Activated T-helper 1 cell treated with Interleukin-2 at 50 U/mL for 16 hours (primary cell): Measurements from ENCODE around the gene SHOC2.

ENCODE experiments used
- DNase-seq: peaks from one replicate; pipeline ENCODE4 v3.0.0-alpha.2; 2020; ENCODE audit warnings: low read depth

Gene SHOC2

DNA sequence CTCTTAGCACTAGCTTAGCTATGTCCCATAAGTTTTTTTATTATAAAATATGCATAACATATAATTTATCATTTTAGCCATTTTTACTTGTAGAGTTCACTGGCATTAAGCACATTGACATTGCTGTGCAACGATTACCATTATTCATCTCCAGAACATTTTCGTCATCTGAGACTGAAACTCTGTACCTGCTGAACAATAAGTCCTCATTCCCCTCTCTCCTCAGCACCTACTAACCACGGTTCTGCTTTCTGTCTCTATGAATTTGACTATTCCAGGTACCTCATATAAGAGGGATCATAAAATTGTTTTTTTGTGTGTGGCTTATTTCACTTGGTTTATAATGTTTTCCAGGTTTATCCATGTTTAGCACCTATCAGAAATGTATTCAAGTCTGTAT is 64.1 kb downstream of the SHOC2 start:
- no peak for DNase-seq

- DNase-seq = no peak
Observed at GRCh38 chr10:110985497-110986275, 66.3 kb downstream of the SHOC2 start.

DNA sequence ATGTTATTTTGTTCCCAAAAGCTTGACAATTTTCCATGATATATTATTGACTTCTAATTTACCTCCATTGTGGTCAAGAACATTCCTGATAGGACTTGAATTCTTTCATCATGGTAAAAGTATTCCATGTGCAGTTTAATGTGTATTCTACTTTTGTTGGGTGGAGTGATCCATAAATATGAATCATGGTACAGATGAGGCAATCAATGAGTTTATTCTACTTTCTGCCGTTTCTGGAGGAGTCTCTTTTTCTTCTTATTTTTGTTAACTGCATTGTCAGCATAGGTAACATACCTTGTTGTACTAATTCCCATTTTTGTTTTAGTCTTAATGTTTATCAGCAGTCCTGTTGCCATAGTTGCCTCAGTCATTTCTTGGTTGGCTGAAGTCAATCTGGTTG is 69.6 kb downstream of the SHOC2 start:
- no peak for DNase-seq

DNA sequence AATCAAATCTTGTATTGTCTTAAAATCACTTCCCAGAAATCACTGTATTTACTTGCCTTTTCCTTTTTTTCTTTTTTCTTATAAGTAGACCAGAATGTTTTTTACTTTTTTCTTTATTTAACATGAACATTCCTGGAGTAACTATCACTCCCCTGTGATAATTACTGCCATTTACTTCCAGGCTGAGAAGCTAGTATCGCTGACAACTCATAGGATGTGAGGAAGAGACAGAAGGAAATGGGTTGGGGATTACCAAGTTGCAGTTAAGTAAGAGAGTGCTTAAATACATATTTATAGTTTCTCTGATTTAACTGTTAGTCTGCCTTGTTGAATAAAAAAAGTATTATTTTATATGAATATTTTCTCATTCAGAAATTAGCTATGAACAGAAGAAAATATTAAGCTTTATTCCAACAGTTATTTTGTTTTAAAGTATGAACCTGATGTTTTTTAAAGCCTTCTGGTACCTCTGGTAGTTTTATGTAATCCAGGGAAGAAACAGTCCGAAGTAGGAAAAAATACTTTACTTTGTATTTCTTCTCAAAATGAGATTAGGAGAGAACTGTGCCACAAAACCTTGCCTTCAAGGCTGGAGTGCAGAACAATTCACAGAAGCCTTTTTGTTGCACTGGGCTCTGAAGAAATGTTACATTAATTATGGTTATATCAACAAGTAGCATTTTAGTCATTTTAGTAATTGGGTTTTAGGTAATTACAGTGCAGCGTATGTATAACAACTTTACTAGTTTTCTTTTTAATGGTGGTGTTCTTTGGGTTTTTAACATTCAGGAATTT is 72.8 kb downstream of the SHOC2 start:
- no peak for DNase-seq

DNA sequence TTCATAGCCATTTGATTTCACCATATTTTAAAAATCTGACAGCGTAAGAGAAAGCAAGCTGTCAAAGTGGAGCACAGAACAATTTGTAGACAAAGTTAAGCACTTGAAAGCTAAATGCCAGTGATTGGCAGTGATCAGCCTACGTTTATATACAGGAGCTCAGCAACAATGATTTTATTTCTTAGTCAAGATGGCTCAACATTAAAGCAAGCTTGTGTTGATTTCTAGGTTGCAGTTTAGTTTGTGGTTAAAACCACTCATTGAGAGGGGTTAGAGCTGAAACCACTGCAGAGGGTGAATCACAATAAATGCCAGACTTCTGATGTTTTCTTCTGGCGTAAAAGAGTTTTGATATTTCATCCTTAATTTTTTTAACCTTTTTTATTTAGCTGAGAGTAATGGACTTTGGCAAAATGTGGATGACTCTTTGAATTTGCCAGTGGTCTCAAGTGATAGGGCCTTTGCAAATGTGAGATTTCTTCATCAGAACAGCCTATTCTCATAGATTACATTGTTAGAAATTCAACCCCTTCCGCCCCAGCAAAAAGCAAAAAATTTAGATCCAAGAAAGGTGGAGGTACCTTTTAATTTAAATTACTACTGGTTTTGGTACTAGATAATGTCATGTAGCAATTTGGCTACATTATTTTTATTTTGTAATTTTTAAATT is 73.8 kb downstream of the SHOC2 start:
- DNase-seq = no peak

DNA sequence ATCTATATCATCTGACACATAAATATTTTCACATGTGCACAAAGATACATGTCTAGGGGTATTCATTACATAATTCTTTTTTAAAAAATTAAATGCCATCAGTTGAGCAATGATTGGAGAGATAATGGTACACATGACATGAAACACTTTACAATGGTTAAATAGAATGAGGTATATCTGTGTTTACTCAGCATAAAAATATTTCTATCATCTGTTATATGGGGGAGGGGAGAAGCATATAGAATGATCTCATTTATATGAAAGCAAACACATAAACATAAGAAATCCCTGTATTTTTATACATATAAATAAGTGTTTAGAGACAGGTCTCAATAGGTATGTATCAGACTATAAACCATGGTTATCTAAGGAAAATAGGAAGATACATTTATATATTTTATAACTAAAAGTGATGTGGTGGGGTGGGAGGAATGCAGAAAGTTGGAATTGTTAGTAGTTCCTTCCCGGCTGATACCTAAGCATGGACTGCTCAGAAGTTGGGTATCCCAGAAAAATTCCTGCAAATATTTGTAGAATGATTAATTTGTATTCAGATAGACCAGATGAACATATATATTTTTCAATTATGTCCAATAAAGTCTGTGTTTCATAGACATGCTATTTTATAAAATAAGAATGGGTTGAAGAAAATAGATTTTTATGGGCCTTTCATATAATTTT is 75.1 kb downstream of the SHOC2 start:
- DNase-seq = no peak

DNA sequence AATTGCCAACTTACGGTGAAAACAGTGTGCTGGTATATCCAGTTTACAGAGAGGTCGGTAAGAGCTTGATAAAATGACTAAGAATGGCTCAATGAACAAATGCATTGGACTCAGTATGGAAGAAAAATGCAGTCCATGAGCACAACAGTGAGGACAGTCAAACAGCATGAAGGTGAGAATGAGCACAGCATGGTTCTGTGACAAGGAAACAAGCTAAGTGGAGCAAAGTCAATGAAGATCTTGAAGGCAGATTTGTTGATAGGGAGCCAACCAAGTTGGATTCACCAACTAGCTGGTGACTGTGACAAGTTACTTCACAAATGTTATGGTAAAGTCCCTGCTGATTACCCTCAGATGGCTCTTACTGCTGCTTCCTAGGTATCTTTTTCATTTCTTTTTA is 75.9 kb downstream of the SHOC2 start:
- no peak for DNase-seq

DNA sequence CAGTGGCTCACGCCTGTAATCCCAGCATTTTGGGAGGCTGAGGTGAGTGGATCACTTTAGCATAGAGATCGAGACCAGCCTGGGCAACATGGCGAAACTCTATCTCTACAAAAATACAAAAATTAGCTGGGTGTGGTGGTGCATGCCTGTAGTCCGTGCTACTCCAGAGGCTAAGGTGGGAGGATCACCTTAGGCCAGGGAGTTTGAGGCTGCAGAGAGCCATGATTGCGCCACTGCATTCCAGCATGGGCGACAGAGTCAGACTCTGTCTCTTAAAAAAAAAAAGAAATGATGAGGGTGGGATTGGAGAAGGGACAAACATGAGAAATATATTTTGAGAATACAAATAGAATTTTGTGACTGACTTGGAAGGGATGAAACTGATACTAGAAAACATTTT is 76.9 kb downstream of the SHOC2 start:
- DNase-seq = no peak

GRCh38 chr10:111004016-111004415 is 84.6 kb downstream of the SHOC2 start:
- DNase-seq = no peak

DNA sequence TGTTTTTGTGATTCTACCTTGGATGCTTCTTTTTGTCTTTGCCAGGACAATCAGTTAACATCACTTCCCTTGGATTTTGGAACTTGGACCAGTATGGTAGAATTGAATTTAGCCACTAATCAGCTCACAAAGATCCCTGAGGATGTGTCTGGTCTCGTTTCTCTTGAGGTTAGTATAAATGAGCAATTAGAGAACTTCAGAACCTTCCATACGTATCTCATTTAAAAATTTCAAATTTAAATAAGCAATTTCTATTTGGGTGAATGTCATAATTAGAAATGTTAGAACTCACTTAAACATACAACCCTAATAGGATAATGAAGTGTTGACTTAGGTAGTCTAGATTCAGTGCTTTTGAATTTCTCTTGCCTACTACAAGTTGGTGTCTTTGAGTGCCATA is 88.1 kb downstream of the SHOC2 start:
- no peak for DNase-seq

- no peak for DNase-seq
Observed at GRCh38 chr10:111015181-111015580, 95.8 kb downstream of the SHOC2 start.

GRCh38 chr10:111017098-111017497 is 97.7 kb downstream of the SHOC2 start:
- DNase-seq = no peak

GRCh38 chr10:111018021-111018420 is 98.6 kb downstream of the SHOC2 start:
- DNase-seq = no peak

GRCh38 chr10:111023060-111023459 is 103.7 kb downstream of the SHOC2 start:
- DNase-seq = no peak

DNA sequence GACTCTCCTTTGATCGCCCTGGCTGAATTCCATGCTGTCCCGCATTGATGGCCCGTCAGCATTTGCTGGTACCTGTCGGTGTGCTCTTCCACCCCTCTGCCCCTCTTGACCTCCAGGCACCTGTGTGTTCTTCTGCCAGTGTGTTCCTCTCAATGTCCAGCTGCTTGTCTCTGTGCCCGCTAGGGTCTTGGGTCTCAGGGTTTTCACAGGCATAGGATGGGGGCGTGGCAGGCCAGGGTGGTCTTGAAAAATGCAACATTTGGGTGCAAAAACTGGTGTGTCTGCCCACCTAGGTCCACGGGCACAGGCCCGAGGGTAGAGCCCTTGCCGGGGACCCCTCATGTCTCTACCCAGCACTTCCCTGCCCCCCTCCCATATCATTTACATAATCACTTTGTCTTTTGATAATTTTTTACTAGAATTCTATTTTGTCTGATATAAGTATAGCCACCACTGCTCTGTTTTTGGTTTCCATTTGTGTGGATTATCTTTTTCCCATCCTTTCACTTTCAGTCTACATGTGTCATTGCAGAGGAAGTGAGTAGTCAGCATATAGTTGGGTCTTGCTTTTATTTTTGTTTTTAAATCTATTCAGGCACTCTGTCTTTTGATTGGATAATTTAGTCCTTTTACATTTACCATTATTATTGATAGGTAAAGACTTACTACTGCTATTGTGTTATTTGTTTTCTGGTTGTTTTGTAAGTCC is 110.8 kb downstream of the SHOC2 start:
- DNase-seq = no peak

DNA sequence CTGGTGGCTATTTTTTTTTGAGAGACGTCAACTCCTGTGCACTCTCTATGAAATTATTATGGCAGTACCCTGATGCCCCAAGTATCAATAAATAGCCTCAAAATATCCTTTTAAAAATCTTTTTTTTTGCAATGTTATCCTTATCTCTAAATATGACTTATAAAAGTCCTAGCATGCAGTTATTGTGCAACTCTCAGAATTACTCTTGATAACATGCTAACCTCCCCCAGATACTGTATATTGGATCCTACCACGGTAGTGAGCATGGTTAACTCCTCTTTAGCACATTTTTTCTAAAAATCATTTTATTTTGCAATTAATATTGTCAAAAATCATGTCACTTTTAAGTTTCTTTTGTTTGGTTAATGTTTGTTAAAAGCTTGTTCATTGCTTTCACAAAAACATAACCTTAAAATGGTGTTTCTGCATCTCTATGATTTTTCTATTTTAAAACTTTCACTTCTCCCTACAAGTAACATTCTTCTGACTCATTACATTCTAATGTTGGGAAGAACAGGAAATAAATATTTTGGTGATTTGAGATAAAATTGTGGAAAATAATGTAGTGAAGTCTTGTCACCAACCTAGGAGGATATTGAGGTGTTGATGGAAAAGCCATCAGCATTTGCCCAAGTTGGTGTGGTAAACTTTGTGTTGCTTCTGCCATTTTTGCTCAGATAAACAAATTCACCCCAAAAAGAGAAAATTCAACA is 115.3 kb downstream of the SHOC2 start:
- DNase-seq = no peak

GRCh38 chr10:111035542-111035941 is 116.1 kb downstream of the SHOC2 start:
- no peak for DNase-seq

GRCh38 chr10:111037858-111038257 is 118.5 kb downstream of the SHOC2 start:
- DNase-seq = no peak

DNA sequence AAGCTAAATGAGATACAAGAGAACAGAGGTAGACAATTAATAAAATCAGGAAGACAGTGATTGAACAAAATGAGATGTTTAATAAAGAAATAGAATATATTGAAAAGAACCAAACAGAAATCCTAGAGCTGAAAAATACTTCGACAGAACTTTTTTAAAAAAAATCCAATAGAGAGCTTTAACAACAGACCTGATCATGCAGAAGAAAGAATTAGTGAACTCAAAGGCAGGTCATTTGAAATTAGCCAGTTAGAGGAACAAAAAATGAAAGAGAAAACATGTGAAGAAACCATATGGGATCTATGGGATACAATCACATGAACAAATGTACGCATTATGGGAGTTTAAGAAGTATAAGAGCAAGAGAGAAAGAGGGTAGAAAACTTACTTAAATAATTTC is 120.1 kb downstream of the SHOC2 start:
- no peak for DNase-seq

- no peak for DNase-seq
Observed at GRCh38 chr10:111057006-111057405, 137.6 kb downstream of the SHOC2 start.
